WTC11 (cell line): ENCODE results near the gene TOMM40. TPM values are rescaled to one million over a fixed set of nuclear protein-coding genes. Genes with fewer than 3 reads are reported as not detected.

ENCODE experiments used
- ATF1 ChIP-seq: sonication (generic); formaldehyde crosslinking; IDR thresholded peaks from 2 replicates; pipeline ENCODE4 v1.8.1; 2023; ENCODE audit warnings: mild to moderate bottlenecking, moderate library complexity, missing genetic modification reagents
- FOXJ3 ChIP-seq: sonication (generic); formaldehyde crosslinking; IDR thresholded peaks from 2 replicates; pipeline ENCODE4 v1.9.0; 2021; ENCODE audit warnings: missing genetic modification reagents, mild to moderate bottlenecking, borderline replicate concordance
- GRHL2 ChIP-seq: fragments of 250-450 bp; sonication (Bioruptor Pico); IDR thresholded peaks from 2 replicates; pipeline ENCODE4 v1.8.0; 2022; ENCODE audit warnings: mild to moderate bottlenecking, moderate library complexity; ENCODE audit not compliant: insufficient replicate concordance, severe bottlenecking
- GTF2I ChIP-seq: fragments of 250-450 bp; sonication (Bioruptor Pico); conservative IDR thresholded peaks from 2 replicates; pipeline ENCODE4 v1.4.0; 2021; ENCODE audit warnings: mild to moderate bottlenecking
- IRF2 ChIP-seq: sonication (generic); formaldehyde crosslinking; IDR thresholded peaks from 2 replicates; pipeline ENCODE4 v1.8.0; 2022; ENCODE audit warnings: low read depth, missing genetic modification reagents, borderline replicate concordance
- JAZF1 ChIP-seq: fragments of 250-450 bp; sonication (Bioruptor Pico); IDR thresholded peaks from 2 replicates; pipeline ENCODE4 v1.9.0; 2021; ENCODE audit warnings: moderate library complexity, mild to moderate bottlenecking, inconsistent platforms
- KAT7 ChIP-seq: sonication (generic); formaldehyde crosslinking; IDR thresholded peaks from 2 replicates; pipeline ENCODE4 v1.8.1; 2023; ENCODE audit warnings: missing genetic modification reagents, mild to moderate bottlenecking, borderline replicate concordance
- MYBL2 ChIP-seq: sonication (generic); formaldehyde crosslinking; IDR thresholded peaks from 2 replicates; pipeline ENCODE4 v1.8.1; 2023; ENCODE audit warnings: mild to moderate bottlenecking, moderate library complexity, missing genetic modification reagents
- NFE2L1 ChIP-seq: sonication (generic); formaldehyde crosslinking; IDR thresholded peaks from 2 replicates; pipeline ENCODE4 v1.8.1; 2023; ENCODE audit warnings: missing genetic modification reagents
- RELA ChIP-seq: sonication (generic); formaldehyde crosslinking; IDR thresholded peaks from 2 replicates; pipeline ENCODE4 v1.8.1; 2022; ENCODE audit warnings: missing genetic modification reagents, mild to moderate bottlenecking, borderline replicate concordance
- SOX15 ChIP-seq: fragments of 250-450 bp; sonication (Bioruptor Pico); IDR thresholded peaks from 2 replicates; pipeline ENCODE4 v1.9.0; 2021; ENCODE audit warnings: mild to moderate bottlenecking
- TEAD1 ChIP-seq: sonication (generic); formaldehyde crosslinking; IDR thresholded peaks from 2 replicates; pipeline ENCODE4 v1.8.0; 2022; ENCODE audit warnings: mild to moderate bottlenecking, missing genetic modification reagents
- TEAD4 ChIP-seq: sonication (generic); formaldehyde crosslinking; IDR thresholded peaks from 2 replicates; pipeline ENCODE4 v1.8.0; 2022; ENCODE audit warnings: mild to moderate bottlenecking, missing genetic modification reagents
- ZNF219 ChIP-seq: sonication (generic); formaldehyde crosslinking; IDR thresholded peaks from 2 replicates; pipeline ENCODE4 v1.8.0; 2023; ENCODE audit warnings: missing genetic modification reagents, mild to moderate bottlenecking, borderline replicate concordance
- ZNF396 ChIP-seq: fragments of 250-450 bp; sonication (Bioruptor Pico); IDR thresholded peaks from 2 replicates; pipeline ENCODE4 v1.8.0; 2021; ENCODE audit warnings: mild to moderate bottlenecking, moderate library complexity, borderline replicate concordance
- ZNF671 ChIP-seq: fragments of 250-450 bp; sonication (Bioruptor Pico); IDR thresholded peaks from 2 replicates; pipeline ENCODE4 v1.8.0; 2021; ENCODE audit warnings: mild to moderate bottlenecking
- total RNA-seq: library from RNA; stranded (reverse); gene quantifications from 3 replicates; pipeline ENCODE4 v1.2.3, GENCODE V29; 2021
- TF ChIP-seq, protein P1 (sequence below): fragments of 200-600 bp; IDR thresholded peaks from 2 replicates; pipeline ENCODE4 v1.8.0; 2022; ENCODE audit warnings: antibody characterized with exemption
- TF ChIP-seq, protein P2 (sequence below): sonication (generic); formaldehyde crosslinking; IDR thresholded peaks from 2 replicates; pipeline ENCODE4 v1.8.1; 2023; ENCODE audit warnings: mild to moderate bottlenecking, missing genetic modification reagents
- TF ChIP-seq, protein P3 (sequence below): sonication (generic); formaldehyde crosslinking; IDR thresholded peaks from 2 replicates; pipeline ENCODE4 v1.8.0; 2022; ENCODE audit warnings: mild to moderate bottlenecking, missing genetic modification reagents
- TF ChIP-seq, protein P4 (sequence below): fragments of 250-450 bp; sonication (Bioruptor Pico); IDR thresholded peaks from 2 replicates; pipeline ENCODE4 v1.9.0; 2021; ENCODE audit warnings: moderate library complexity, mild to moderate bottlenecking, inconsistent platforms, borderline replicate concordance
- TF ChIP-seq, protein P5 (sequence below): sonication (generic); formaldehyde crosslinking; IDR thresholded peaks from 2 replicates; pipeline ENCODE4 v1.8.0; 2022; ENCODE audit warnings: mild to moderate bottlenecking, missing genetic modification reagents
- TF ChIP-seq, protein P6 (sequence below): sonication (generic); formaldehyde crosslinking; IDR thresholded peaks from 2 replicates; pipeline ENCODE4 v1.8.1; 2023; ENCODE audit warnings: mild to moderate bottlenecking, missing genetic modification reagents, moderate library complexity
- TF ChIP-seq, protein P7 (sequence below): sonication (generic); formaldehyde crosslinking; IDR thresholded peaks from 2 replicates; pipeline ENCODE4 v1.8.0; 2023; ENCODE audit warnings: missing genetic modification reagents
- TF ChIP-seq, protein P8 (sequence below): fragments of 250-450 bp; sonication (Bioruptor Pico); IDR thresholded peaks from 2 replicates; pipeline ENCODE4 v1.9.0; 2021; ENCODE audit warnings: mild to moderate bottlenecking
- TF ChIP-seq, protein P9 (sequence below): sonication (generic); formaldehyde crosslinking; IDR thresholded peaks from 2 replicates; pipeline ENCODE4 v1.8.1; 2022; ENCODE audit warnings: low read depth, mild to moderate bottlenecking, moderate library complexity, missing genetic modification reagents, borderline replicate concordance

Gene TOMM40
- total RNA-seq, 1 experiment from 2014 or later = 221 TPM

DNA sequence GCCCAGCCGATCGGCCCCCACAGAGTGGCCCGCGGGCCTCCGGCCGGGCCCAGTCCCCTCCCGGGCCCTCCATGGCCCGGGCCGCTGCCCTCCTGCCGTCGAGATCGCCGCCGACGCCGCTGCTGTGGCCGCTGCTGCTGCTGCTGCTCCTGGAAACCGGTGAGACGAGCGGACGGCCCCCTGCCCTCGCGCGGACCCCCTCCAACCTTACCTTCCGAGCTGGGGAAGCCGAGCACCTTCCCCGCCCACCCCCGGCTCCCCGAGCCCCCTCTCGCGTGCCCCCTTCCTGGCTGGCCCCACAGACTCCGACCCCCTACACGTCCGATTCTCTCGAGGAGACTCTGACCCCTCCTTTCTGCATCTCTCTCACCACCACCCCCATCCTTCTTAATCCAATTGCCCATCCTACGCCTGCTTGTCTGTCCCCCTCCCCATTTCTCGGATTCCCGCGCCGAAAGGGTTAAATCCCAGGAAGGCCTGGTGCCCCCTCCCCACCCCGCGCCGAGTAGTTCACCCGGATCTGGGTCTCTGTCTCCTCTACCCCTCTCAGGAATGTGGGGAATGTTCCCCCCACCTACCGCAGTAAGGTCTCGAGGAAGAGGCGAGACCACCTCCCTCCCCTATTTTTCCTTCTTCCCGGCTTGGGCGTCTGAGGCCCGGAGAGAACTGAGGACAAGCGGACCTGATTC, 44.5 kb upstream of the TOMM40 start (continued):
- TF ChIP-seq NFE2L1 (CRISPR knock-in tag) = 0 out of 2 replicates have a peak, but pooled peaks have one; percentile 26
- TF ChIP-seq ZNF219 = no peak
- no peak for TF ChIP-seq ZNF396 (CRISPR knock-in tag)
- TF ChIP-seq ATF1 (CRISPR knock-in tag) = no peak
- no peak for TF ChIP-seq GTF2I
- no peak for TF ChIP-seq IRF2 (CRISPR knock-in tag)
- peak; percentile 96 for TF ChIP-seq TEAD4
- TF ChIP-seq, protein P1, sequence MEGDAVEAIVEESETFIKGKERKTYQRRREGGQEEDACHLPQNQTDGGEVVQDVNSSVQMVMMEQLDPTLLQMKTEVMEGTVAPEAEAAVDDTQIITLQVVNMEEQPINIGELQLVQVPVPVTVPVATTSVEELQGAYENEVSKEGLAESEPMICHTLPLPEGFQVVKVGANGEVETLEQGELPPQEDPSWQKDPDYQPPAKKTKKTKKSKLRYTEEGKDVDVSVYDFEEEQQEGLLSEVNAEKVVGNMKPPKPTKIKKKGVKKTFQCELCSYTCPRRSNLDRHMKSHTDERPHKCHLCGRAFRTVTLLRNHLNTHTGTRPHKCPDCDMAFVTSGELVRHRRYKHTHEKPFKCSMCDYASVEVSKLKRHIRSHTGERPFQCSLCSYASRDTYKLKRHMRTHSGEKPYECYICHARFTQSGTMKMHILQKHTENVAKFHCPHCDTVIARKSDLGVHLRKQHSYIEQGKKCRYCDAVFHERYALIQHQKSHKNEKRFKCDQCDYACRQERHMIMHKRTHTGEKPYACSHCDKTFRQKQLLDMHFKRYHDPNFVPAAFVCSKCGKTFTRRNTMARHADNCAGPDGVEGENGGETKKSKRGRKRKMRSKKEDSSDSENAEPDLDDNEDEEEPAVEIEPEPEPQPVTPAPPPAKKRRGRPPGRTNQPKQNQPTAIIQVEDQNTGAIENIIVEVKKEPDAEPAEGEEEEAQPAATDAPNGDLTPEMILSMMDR = no peak
- TF ChIP-seq, protein P2, sequence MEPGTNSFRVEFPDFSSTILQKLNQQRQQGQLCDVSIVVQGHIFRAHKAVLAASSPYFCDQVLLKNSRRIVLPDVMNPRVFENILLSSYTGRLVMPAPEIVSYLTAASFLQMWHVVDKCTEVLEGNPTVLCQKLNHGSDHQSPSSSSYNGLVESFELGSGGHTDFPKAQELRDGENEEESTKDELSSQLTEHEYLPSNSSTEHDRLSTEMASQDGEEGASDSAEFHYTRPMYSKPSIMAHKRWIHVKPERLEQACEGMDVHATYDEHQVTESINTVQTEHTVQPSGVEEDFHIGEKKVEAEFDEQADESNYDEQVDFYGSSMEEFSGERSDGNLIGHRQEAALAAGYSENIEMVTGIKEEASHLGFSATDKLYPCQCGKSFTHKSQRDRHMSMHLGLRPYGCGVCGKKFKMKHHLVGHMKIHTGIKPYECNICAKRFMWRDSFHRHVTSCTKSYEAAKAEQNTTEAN (CRISPR knock-in tag) = 0 out of 2 replicates have a peak, but pooled peaks have one; percentile 23
- TF ChIP-seq, protein P3, sequence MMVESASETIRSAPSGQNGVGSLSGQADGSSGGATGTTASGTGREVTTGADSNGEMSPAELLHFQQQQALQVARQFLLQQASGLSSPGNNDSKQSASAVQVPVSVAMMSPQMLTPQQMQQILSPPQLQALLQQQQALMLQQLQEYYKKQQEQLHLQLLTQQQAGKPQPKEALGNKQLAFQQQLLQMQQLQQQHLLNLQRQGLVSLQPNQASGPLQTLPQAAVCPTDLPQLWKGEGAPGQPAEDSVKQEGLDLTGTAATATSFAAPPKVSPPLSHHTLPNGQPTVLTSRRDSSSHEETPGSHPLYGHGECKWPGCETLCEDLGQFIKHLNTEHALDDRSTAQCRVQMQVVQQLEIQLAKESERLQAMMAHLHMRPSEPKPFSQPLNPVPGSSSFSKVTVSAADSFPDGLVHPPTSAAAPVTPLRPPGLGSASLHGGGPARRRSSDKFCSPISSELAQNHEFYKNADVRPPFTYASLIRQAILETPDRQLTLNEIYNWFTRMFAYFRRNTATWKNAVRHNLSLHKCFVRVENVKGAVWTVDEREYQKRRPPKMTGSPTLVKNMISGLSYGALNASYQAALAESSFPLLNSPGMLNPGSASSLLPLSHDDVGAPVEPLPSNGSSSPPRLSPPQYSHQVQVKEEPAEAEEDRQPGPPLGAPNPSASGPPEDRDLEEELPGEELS = 0 out of 2 replicates have a peak, but pooled peaks have one; percentile 25
- TF ChIP-seq FOXJ3 (CRISPR knock-in tag) = no peak
- no peak for TF ChIP-seq RELA (CRISPR knock-in tag)
- 0 out of 2 replicates have a peak, but pooled peaks have one; percentile 64 for TF ChIP-seq KAT7 (CRISPR knock-in tag)
- TF ChIP-seq, protein P4, sequence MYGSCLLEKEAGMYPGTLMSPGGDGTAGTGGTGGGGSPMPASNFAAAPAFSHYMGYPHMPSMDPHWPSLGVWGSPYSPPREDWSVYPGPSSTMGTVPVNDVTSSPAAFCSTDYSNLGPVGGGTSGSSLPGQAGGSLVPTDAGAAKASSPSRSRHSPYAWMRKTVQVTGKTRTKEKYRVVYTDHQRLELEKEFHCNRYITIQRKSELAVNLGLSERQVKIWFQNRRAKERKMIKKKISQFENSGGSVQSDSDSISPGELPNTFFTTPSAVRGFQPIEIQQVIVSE = no peak
- TF ChIP-seq, protein P5, sequence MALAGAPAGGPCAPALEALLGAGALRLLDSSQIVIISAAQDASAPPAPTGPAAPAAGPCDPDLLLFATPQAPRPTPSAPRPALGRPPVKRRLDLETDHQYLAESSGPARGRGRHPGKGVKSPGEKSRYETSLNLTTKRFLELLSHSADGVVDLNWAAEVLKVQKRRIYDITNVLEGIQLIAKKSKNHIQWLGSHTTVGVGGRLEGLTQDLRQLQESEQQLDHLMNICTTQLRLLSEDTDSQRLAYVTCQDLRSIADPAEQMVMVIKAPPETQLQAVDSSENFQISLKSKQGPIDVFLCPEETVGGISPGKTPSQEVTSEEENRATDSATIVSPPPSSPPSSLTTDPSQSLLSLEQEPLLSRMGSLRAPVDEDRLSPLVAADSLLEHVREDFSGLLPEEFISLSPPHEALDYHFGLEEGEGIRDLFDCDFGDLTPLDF (CRISPR knock-in tag) = no peak
- TF ChIP-seq, protein P6, sequence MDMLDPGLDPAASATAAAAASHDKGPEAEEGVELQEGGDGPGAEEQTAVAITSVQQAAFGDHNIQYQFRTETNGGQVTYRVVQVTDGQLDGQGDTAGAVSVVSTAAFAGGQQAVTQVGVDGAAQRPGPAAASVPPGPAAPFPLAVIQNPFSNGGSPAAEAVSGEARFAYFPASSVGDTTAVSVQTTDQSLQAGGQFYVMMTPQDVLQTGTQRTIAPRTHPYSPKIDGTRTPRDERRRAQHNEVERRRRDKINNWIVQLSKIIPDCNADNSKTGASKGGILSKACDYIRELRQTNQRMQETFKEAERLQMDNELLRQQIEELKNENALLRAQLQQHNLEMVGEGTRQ = no peak
- TF ChIP-seq, protein P7, sequence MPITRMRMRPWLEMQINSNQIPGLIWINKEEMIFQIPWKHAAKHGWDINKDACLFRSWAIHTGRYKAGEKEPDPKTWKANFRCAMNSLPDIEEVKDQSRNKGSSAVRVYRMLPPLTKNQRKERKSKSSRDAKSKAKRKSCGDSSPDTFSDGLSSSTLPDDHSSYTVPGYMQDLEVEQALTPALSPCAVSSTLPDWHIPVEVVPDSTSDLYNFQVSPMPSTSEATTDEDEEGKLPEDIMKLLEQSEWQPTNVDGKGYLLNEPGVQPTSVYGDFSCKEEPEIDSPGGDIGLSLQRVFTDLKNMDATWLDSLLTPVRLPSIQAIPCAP = no peak
- no peak for TF ChIP-seq ZNF671
- no peak for TF ChIP-seq JAZF1
- peak; percentile 99 for TF ChIP-seq TEAD1 (CRISPR knock-in tag)
- TF ChIP-seq GRHL2 (CRISPR knock-in tag) = no peak
- peak; percentile 41; the same call in 1 of the 2 replicates for TF ChIP-seq MYBL2 (CRISPR knock-in tag)
- TF ChIP-seq, protein P8, sequence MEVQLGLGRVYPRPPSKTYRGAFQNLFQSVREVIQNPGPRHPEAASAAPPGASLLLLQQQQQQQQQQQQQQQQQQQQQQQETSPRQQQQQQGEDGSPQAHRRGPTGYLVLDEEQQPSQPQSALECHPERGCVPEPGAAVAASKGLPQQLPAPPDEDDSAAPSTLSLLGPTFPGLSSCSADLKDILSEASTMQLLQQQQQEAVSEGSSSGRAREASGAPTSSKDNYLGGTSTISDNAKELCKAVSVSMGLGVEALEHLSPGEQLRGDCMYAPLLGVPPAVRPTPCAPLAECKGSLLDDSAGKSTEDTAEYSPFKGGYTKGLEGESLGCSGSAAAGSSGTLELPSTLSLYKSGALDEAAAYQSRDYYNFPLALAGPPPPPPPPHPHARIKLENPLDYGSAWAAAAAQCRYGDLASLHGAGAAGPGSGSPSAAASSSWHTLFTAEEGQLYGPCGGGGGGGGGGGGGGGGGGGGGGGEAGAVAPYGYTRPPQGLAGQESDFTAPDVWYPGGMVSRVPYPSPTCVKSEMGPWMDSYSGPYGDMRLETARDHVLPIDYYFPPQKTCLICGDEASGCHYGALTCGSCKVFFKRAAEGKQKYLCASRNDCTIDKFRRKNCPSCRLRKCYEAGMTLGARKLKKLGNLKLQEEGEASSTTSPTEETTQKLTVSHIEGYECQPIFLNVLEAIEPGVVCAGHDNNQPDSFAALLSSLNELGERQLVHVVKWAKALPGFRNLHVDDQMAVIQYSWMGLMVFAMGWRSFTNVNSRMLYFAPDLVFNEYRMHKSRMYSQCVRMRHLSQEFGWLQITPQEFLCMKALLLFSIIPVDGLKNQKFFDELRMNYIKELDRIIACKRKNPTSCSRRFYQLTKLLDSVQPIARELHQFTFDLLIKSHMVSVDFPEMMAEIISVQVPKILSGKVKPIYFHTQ (CRISPR knock-in tag) = no peak
- TF ChIP-seq, protein P9, sequence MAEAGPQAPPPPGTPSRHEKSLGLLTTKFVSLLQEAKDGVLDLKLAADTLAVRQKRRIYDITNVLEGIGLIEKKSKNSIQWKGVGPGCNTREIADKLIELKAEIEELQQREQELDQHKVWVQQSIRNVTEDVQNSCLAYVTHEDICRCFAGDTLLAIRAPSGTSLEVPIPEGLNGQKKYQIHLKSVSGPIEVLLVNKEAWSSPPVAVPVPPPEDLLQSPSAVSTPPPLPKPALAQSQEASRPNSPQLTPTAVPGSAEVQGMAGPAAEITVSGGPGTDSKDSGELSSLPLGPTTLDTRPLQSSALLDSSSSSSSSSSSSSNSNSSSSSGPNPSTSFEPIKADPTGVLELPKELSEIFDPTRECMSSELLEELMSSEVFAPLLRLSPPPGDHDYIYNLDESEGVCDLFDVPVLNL (CRISPR knock-in tag) = no peak
- no peak for TF ChIP-seq SOX15 (CRISPR knock-in tag)
